Natural killer cell treated with Interleukin-12 subunit alpha and Interleukin-12 subunit beta and Interleukin-15 and Interleukin-18, amount 100 ng/mL, for 72 hours (primary cell): ENCODE measurements around the gene KRTAP9-4. TPM values are rescaled to one million over a fixed set of nuclear protein-coding genes. Genes with fewer than 3 reads are reported as not detected.

ENCODE experiments used
- ATAC-seq, 2 donors: fragments of 150-1000 bp; cut with Tn5 transposase in 1 of 2; sonication (Bioruptor Pico), chemical (Tn5 transposase) in 1 of 2; 2 replicates each; pipeline ENCODE4 v1.10.0; 2021
- DNase-seq: peaks from one replicate; pipeline ENCODE4 v3.0.0; 2022; ENCODE audit warnings: low spot score
- H3K27ac Mint-ChIP-seq, 2 donors: 1 replicate in 1 of 2; 2 replicates in 1 of 2; pipeline ENCODE4 v1.8.0; 2022; ENCODE audit warnings: mixed read lengths in 2 of 2, mild to moderate bottlenecking in 1 of 2, moderate library complexity in 1 of 2
- H3K27me3 Mint-ChIP-seq, 2 donors: 1 replicate in 1 of 2; 2 replicates in 1 of 2; pipeline ENCODE4 v1.8.0; 2022; ENCODE audit warnings: mixed read lengths in 2 of 2
- H3K36me3 Mint-ChIP-seq: one replicate; pipeline ENCODE4 v1.8.0; 2022; ENCODE audit warnings: mixed read lengths
- H3K4me1 Mint-ChIP-seq, 2 donors: 1 replicate in 1 of 2; 2 replicates in 1 of 2; pipeline ENCODE4 v1.8.0; 2022; ENCODE audit warnings: low read depth in 2 of 2, mixed read lengths in 2 of 2, mild to moderate bottlenecking in 1 of 2
- H3K4me3 Mint-ChIP-seq: one replicate; pipeline ENCODE4 v1.8.0; 2022; ENCODE audit warnings: mixed read lengths
- H3K9me3 Mint-ChIP-seq: 2 replicates; pipeline ENCODE4 v1.8.0; 2022; ENCODE audit warnings: mixed read lengths
- total RNA-seq, 2 donors: library from RNA; stranded (reverse); gene quantifications; one replicate each; pipeline ENCODE4 v1.2.3, GENCODE V29; 2022

Gene KRTAP9-4
- total RNA-seq, 2 donors from 2014 or later: not detected

- H3K4me3 Mint-ChIP-seq: no peak overlapping the region
- DNase-seq (no peak), ATAC-seq (no peak)
- H3K27ac Mint-ChIP-seq: no peak overlapping the region
- peaks cover 26 to 27% of the 10 kb centered on the region in 2 donors for H3K27me3 Mint-ChIP-seq
- H3K36me3 Mint-ChIP-seq: no peaks in the 10 kb centered on the region
- H3K4me1 Mint-ChIP-seq: no peaks in the 10 kb centered on the region
- no peaks in the 10 kb centered on the region for H3K9me3 Mint-ChIP-seq
Observed at GRCh38 chr17:41278176-41278955, 28.9 kb downstream of the KRTAP9-4 start.

- ATAC-seq (no peak), DNase-seq (peak; percentile 3)
- no peak overlapping the region for H3K27ac Mint-ChIP-seq
- no peaks in the 10 kb centered on the region for H3K36me3 Mint-ChIP-seq
- H3K9me3 Mint-ChIP-seq: no peaks in the 10 kb centered on the region
- no peak overlapping the region for H3K4me3 Mint-ChIP-seq
- no peaks in the 10 kb centered on the region for H3K4me1 Mint-ChIP-seq
- peaks cover 14 to 20% of the 10 kb centered on the region in 2 donors for H3K27me3 Mint-ChIP-seq
Observed at GRCh38 chr17:41284043-41284442, 34.6 kb downstream of the KRTAP9-4 start.

GRCh38 chr17:41284546-41284945 is 35.1 kb downstream of the KRTAP9-4 start:
- Mint-ChIP-seq H3K4me1 (no peaks in the 10 kb centered on the region), H3K27me3 (peaks cover 14 to 15% of the 10 kb centered on the region in 2 donors), H3K4me3 (no peak overlapping the region), H3K27ac (no peak overlapping the region), H3K9me3 (no peaks in the 10 kb centered on the region), H3K36me3 (no peaks in the 10 kb centered on the region)
- no peak for ATAC-seq
- DNase-seq: no peak

DNA sequence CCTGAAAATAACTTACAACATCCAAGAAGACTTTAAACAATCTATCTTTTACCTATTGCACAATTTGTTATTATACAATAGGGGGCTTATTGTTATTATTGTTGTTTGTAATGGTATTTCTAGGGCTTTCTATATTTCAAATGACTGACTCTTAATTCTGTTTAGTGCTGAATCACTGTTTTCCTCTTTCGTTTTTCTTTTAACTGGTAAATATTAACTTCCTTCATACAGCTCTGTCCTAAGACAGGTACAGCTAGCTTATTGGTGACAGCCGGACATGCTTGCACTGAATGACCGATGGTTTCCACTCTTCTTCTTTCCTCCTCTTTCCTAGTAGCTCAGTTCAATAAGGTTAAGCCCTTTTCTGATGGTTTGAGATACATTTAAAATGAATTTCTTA is 37.6 kb downstream of the KRTAP9-4 start:
- no peak for ATAC-seq
- H3K4me3 Mint-ChIP-seq: no peak overlapping the region
- H3K27ac Mint-ChIP-seq: no peak overlapping the region
- H3K27me3 Mint-ChIP-seq: peaks cover 11 to 14% of the 10 kb centered on the region in 2 donors
- no peak for DNase-seq
- H3K36me3 Mint-ChIP-seq: no peaks in the 10 kb centered on the region
- no peaks in the 10 kb centered on the region for H3K4me1 Mint-ChIP-seq
- H3K9me3 Mint-ChIP-seq: no peaks in the 10 kb centered on the region

DNA sequence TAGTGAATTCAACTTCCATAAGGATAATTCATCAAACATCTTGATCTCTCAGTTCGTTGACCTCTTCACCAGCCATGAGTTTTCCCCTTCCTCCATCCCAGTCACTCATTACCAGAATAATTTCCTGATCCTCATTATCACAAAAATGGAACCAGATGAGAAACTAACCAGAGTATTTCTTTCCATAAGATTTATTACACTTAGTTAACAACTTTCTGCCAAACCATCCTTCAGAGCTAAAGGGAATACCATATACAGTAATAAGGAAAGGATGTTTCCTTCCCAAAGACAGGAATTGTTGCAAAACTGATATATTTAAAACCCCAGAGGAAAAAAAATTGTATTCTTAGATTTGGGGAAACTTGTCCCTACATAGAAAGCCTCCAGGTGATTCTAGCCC is 44.5 kb downstream of the KRTAP9-4 start:
- no peak for ATAC-seq
- Mint-ChIP-seq H3K27ac (no peak overlapping the region), H3K27me3 (peaks cover 9 to 14% of the 10 kb centered on the region in 2 donors), H3K36me3 (no peaks in the 10 kb centered on the region), H3K9me3 (no peaks in the 10 kb centered on the region), H3K4me3 (no peak overlapping the region), H3K4me1 (no peaks in the 10 kb centered on the region)
- DNase-seq: no peak

DNA sequence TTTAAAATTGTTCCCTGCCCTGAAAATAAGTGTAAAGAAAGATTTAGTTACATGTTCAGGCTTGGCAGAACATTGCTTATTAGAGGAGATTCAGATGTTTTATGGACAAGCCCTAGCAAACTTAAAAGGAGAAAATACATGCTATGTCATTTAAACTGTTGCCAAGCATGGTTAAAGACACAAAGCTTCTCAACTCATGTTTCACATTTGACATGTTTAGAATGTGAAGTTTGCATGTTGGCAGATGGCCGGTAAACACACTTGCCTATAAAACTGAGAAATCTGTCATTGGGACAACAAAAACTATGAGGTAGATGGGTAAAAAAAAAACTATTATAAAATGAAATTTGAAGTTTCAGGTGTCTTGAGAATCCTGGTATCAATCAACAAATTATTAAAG is 47.4 kb downstream of the KRTAP9-4 start:
- H3K27me3 Mint-ChIP-seq: peaks cover 18 to 19% of the 10 kb centered on the region in 2 donors
- ATAC-seq: no peak
- H3K9me3 Mint-ChIP-seq: no peaks in the 10 kb centered on the region
- peaks cover 0 to 4% of the 10 kb centered on the region in 2 donors for H3K4me1 Mint-ChIP-seq
- DNase-seq: no peak
- no peak overlapping the region for H3K4me3 Mint-ChIP-seq
- no peaks in the 10 kb centered on the region for H3K36me3 Mint-ChIP-seq
- H3K27ac Mint-ChIP-seq: no peak overlapping the region

- ATAC-seq (no peak), DNase-seq (no peak)
- H3K27me3 Mint-ChIP-seq: peaks cover 17 to 18% of the 10 kb centered on the region in 2 donors
- no peaks in the 10 kb centered on the region for H3K36me3 Mint-ChIP-seq
- H3K27ac Mint-ChIP-seq: no peak overlapping the region
- H3K4me3 Mint-ChIP-seq: no peak overlapping the region
- peaks cover 0 to 4% of the 10 kb centered on the region in 2 donors for H3K4me1 Mint-ChIP-seq
- no peaks in the 10 kb centered on the region for H3K9me3 Mint-ChIP-seq
Observed at GRCh38 chr17:41298458-41299135, 49.1 kb downstream of the KRTAP9-4 start.

Other genes with a start within 250 kb of the KRTAP9-4 start
- gene KRTAP3-2, start 249.8 kb upstream of the KRTAP9-4 start, total RNA-seq: not detected
- gene KRTAP3-1, start 240.6 kb upstream of the KRTAP9-4 start, total RNA-seq: not detected
- not detected for gene KRTAP1-5, start 222.5 kb upstream of the KRTAP9-4 start, total RNA-seq
- gene KRTAP1-4, start 219.5 kb upstream of the KRTAP9-4 start, total RNA-seq: not detected
- not detected for gene KRTAP1-3, start 214.8 kb upstream of the KRTAP9-4 start, total RNA-seq
- not detected for gene KRTAP1-1, start 208.2 kb upstream of the KRTAP9-4 start, total RNA-seq
- not detected for gene KRTAP2-1, start 202.4 kb upstream of the KRTAP9-4 start, total RNA-seq
- not detected for gene KRTAP2-2, start 194.5 kb upstream of the KRTAP9-4 start, total RNA-seq
- not detected for gene KRTAP2-3, start 189.6 kb upstream of the KRTAP9-4 start, total RNA-seq
- not detected for gene KRTAP2-4, start 183.8 kb upstream of the KRTAP9-4 start, total RNA-seq
- gene KRTAP4-7, start 165.5 kb upstream of the KRTAP9-4 start, total RNA-seq: not detected
- gene KRTAP4-8, start 151.5 kb upstream of the KRTAP9-4 start, total RNA-seq: not detected
- gene KRTAP4-16, start 147.5 kb upstream of the KRTAP9-4 start, total RNA-seq: not detected
- gene KRTAP4-9, start 144.3 kb upstream of the KRTAP9-4 start, total RNA-seq: not detected
- not detected for gene KRTAP4-11, start 131.3 kb upstream of the KRTAP9-4 start, total RNA-seq
- not detected for gene KRTAP4-12, start 125.5 kb upstream of the KRTAP9-4 start, total RNA-seq
- not detected for gene KRTAP4-6, start 109.1 kb upstream of the KRTAP9-4 start, total RNA-seq
- not detected for gene KRTAP4-5, start 99.9 kb upstream of the KRTAP9-4 start, total RNA-seq
- gene KRTAP4-4, start 88.9 kb upstream of the KRTAP9-4 start, total RNA-seq: not detected
- gene KRTAP4-3, start 81.5 kb upstream of the KRTAP9-4 start, total RNA-seq: not detected
- not detected for gene KRTAP4-2, start 71.5 kb upstream of the KRTAP9-4 start, total RNA-seq
- not detected for gene KRTAP4-1, start 64.8 kb upstream of the KRTAP9-4 start, total RNA-seq
- not detected for gene KRTAP9-1, start 59.8 kb upstream of the KRTAP9-4 start, total RNA-seq
- not detected for gene KRTAP9-2, start 23.0 kb upstream of the KRTAP9-4 start, total RNA-seq
- not detected for gene KRTAP9-3, start 17.2 kb upstream of the KRTAP9-4 start, total RNA-seq
- not detected for gene KRTAP9-8, start 11.7 kb upstream of the KRTAP9-4 start, total RNA-seq
- gene KRTAP9-9, start 5.7 kb downstream of the KRTAP9-4 start, total RNA-seq: not detected
- not detected for gene KRTAP9-6, start 15.7 kb downstream of the KRTAP9-4 start, total RNA-seq
- gene KRTAP9-7, start 26.0 kb downstream of the KRTAP9-4 start, total RNA-seq: not detected
- gene KRTAP29-1, start 53.2 kb downstream of the KRTAP9-4 start, total RNA-seq: not detected
- not detected for gene KRTAP16-1, start 59.6 kb downstream of the KRTAP9-4 start, total RNA-seq
- gene KRTAP17-1, start 66.0 kb downstream of the KRTAP9-4 start, total RNA-seq: not detected
- gene KRT33A, start 101.1 kb downstream of the KRTAP9-4 start, total RNA-seq: not detected
- not detected for gene KRT33B, start 120.1 kb downstream of the KRTAP9-4 start, total RNA-seq
- not detected for gene KRT34, start 132.6 kb downstream of the KRTAP9-4 start, total RNA-seq
- not detected for gene KRT31, start 147.9 kb downstream of the KRTAP9-4 start, total RNA-seq
- not detected for gene KRT37, start 174.9 kb downstream of the KRTAP9-4 start, total RNA-seq
- gene KRT38, start 191.3 kb downstream of the KRTAP9-4 start, total RNA-seq: not detected
- not detected for gene KRT32, start 217.7 kb downstream of the KRTAP9-4 start, total RNA-seq
- gene KRT35, start 231.5 kb downstream of the KRTAP9-4 start, total RNA-seq: not detected
- not detected for gene KRT36, start 240.2 kb downstream of the KRTAP9-4 start, total RNA-seq